Fibroblast of lung (primary cell): ENCODE data around the gene PTK7. TPM values are rescaled to one million over a fixed set of nuclear protein-coding genes. Genes with fewer than 3 reads are reported as not detected.

Experiments
- DNase-seq, 2 donors: peaks; one replicate each; pipeline versions ENCODE4 v3.0.0 to v3.0.0-alpha.2; 2010; ENCODE audit warnings: low read depth in 2 of 2
- H2AFZ ChIP-seq: 2 replicates; pipeline ENCODE4 v1.5.1; 2012; ENCODE audit warnings: low read length, control low read depth, inconsistent platforms
- H3K27ac ChIP-seq: 2 replicates; pipeline ENCODE4 v1.5.1; 2011; ENCODE audit warnings: low read length, control low read depth; ENCODE audit not compliant: insufficient read depth
- H3K27me3 ChIP-seq: 2 replicates; pipeline ENCODE4 v1.5.1; 2011; ENCODE audit warnings: mild to moderate bottlenecking, low read length; ENCODE audit not compliant: control insufficient read depth, insufficient read depth
- H3K36me3 ChIP-seq: 2 replicates; pipeline ENCODE4 v1.5.1; 2011; ENCODE audit warnings: low read length; ENCODE audit not compliant: control insufficient read depth, insufficient read depth
- H3K4me1 ChIP-seq: 2 replicates; pipeline ENCODE4 v1.5.1; 2011; ENCODE audit warnings: low read length; ENCODE audit not compliant: control insufficient read depth, insufficient read depth; ENCODE audit errors: extremely low read depth
- H3K4me2 ChIP-seq: 2 replicates; pipeline ENCODE4 v1.5.1; 2011; ENCODE audit warnings: low read length, control low read depth; ENCODE audit not compliant: insufficient read depth; ENCODE audit errors: extremely low read depth
- H3K4me3 ChIP-seq, 4 experiments: fragments of 200-600 bp in 1 of 4; sonication (generic) in 1 of 4; replicated peaks in 1 of 4; 2 replicates each; pipeline ENCODE4 v1.5.1; 2011 to 2016; ENCODE audit warnings: low read length in 4 of 4, low read depth in 3 of 4, mild to moderate bottlenecking in 3 of 4, control low read depth in 2 of 4, inconsistent platforms in 1 of 4, mixed read lengths in 1 of 4; ENCODE audit not compliant: insufficient read depth in 1 of 4; ENCODE audit errors: control extremely low read depth in 1 of 4
- H3K79me2 ChIP-seq: 2 replicates; pipeline ENCODE4 v1.5.1; 2012; ENCODE audit warnings: mild to moderate bottlenecking, low read length, inconsistent platforms; ENCODE audit not compliant: control insufficient read depth, insufficient read depth
- H3K9ac ChIP-seq: 2 replicates; pipeline ENCODE4 v1.5.1; 2011; ENCODE audit warnings: mild to moderate bottlenecking, low read length, control low read depth; ENCODE audit not compliant: insufficient read depth
- H3K9me3 ChIP-seq: 2 replicates; pipeline ENCODE4 v1.5.1; 2012; ENCODE audit warnings: low read depth, low read length; ENCODE audit not compliant: control insufficient read depth, insufficient read depth
- H4K20me1 ChIP-seq: 2 replicates; pipeline ENCODE4 v1.5.1; 2011; ENCODE audit warnings: low read length; ENCODE audit not compliant: control insufficient read depth, insufficient read depth; ENCODE audit errors: extremely low read depth
- CTCF ChIP-seq, 2 donors: IDR thresholded peaks in 1 of 2; conservative IDR thresholded peaks in 1 of 2; 1 replicate in 1 of 2; 2 replicates in 1 of 2; pipeline ENCODE4 v1.5.1; 2011 to 2012; ENCODE audit warnings: low read length in 2 of 2, control low read depth in 1 of 2, inconsistent platforms in 1 of 2, low read depth in 1 of 2, mild to moderate bottlenecking in 1 of 2
- EZH2 ChIP-seq: IDR thresholded peaks from 2 replicates; pipeline ENCODE4 v1.5.1; 2012; ENCODE audit warnings: low read length, control low read depth, mild to moderate bottlenecking; ENCODE audit errors: missing control alignments
- polyA plus RNA-seq, 2 donors: library from polyadenylated mRNA; depleted of rRNA in 1 of 2; stranded (reverse) in 1 of 2; unstranded in 1 of 2; fragments of >200 nt; gene quantifications; 2 replicates each; pipeline ENCODE4 v1.2.1, GENCODE V29; 2011 to 2012; ENCODE audit warnings: missing spikeins in 1 of 2
- total RNA-seq: library from RNA; depleted of rRNA; stranded (reverse); fragments of >200 nt; gene quantifications from 2 replicates; pipeline ENCODE4 v1.2.1, GENCODE V29; 2014

The PTK7 gene
- total and polyA plus RNA-seq, 2 donors (not counting 1 experiment from before 2014, with no cell fraction given), result 145 to 149 TPM

- no peak for TF ChIP-seq CTCF (conservative IDR thresholded peaks at IDR 0.05 in 1 of 2, IDR thresholded peaks at IDR 0.05 in 1 of 2; ENCODE audit: low read depth in 1 of 2, low read length in 2 of 2)
- TF ChIP-seq EZH2, result no peak
- H3K36me3 ChIP-seq, result no peaks in the 10 kb centered on the region
- no peaks in the 10 kb centered on the region for H4K20me1 ChIP-seq
- H3K9ac ChIP-seq, result peak overlapping the region; percentile 20
- H3K9me3 ChIP-seq, result no peaks in the 10 kb centered on the region
- no peaks in the 10 kb centered on the region for H3K27me3 ChIP-seq
- H3K4me1 ChIP-seq, result peaks cover 55% of the 10 kb centered on the region
- no peak overlapping the region for H2AFZ ChIP-seq
- H3K27ac ChIP-seq, result peak overlapping the region; percentile 94
- no peak overlapping the region for H3K4me3 ChIP-seq
- H3K4me2 ChIP-seq, result peak overlapping the region; percentile 62
- DNase-seq, result no peak
- H3K79me2 ChIP-seq, result peaks cover 7% of the 10 kb centered on the region
These were observed 44.1 kb downstream of the PTK7 start for GRCh38 chr6:43120101-43120763.

- no peak for TF ChIP-seq EZH2
- peak in 1 of 2 donors; percentile 21 for TF ChIP-seq CTCF (conservative IDR thresholded peaks at IDR 0.05 in 1 of 2, IDR thresholded peaks at IDR 0.05 in 1 of 2; ENCODE audit: low read depth in 1 of 2, low read length in 2 of 2)
- H3K4me1 ChIP-seq, result peaks cover 57% of the 10 kb centered on the region
- H2AFZ ChIP-seq, result no peak overlapping the region
- peak overlapping the region; percentile 40 for H3K9ac ChIP-seq
- no peaks in the 10 kb centered on the region for H3K27me3 ChIP-seq
- H3K27ac ChIP-seq, result peak overlapping the region; percentile 94
- no peaks in the 10 kb centered on the region for H3K36me3 ChIP-seq
- H4K20me1 ChIP-seq, result no peaks in the 10 kb centered on the region
- H3K4me3 ChIP-seq, result peak overlapping the region in 2 of 4 experiments; percentile 5 to 6
- H3K9me3 ChIP-seq, result no peaks in the 10 kb centered on the region
- DNase-seq, result peak; percentile 98
- peak overlapping the region; percentile 62 for H3K4me2 ChIP-seq
- peaks cover 7% of the 10 kb centered on the region for H3K79me2 ChIP-seq
These were observed 45.1 kb downstream of the PTK7 start for GRCh38 chr6:43120944-43121913.

GRCh38 chr6:43122146-43122545, 46.0 kb downstream of the PTK7 start:
- H3K4me3 ChIP-seq, result no peak overlapping the region
- no peaks in the 10 kb centered on the region for H4K20me1 ChIP-seq
- H3K36me3 ChIP-seq, result no peaks in the 10 kb centered on the region
- peak overlapping the region; percentile 94 for H3K27ac ChIP-seq
- H3K79me2 ChIP-seq, result peaks cover 7% of the 10 kb centered on the region
- TF ChIP-seq EZH2 (no peak), CTCF (conservative IDR thresholded peaks at IDR 0.05 in 1 of 2, IDR thresholded peaks at IDR 0.05 in 1 of 2; ENCODE audit: low read depth in 1 of 2, low read length in 2 of 2) (no peak)
- H3K9ac ChIP-seq, result no peak overlapping the region
- no peak for DNase-seq
- H3K4me1 ChIP-seq, result peaks cover 52% of the 10 kb centered on the region
- no peaks in the 10 kb centered on the region for H3K9me3 ChIP-seq
- no peaks in the 10 kb centered on the region for H3K27me3 ChIP-seq
- H3K4me2 ChIP-seq, result no peak overlapping the region
- no peak overlapping the region for H2AFZ ChIP-seq
